Activated T-cell treated with anti-CD3 and anti-CD28 coated beads for 24 hours (primary cell): Measurements from ENCODE around the gene PDXDC1.
"Not testable (repeated sequence)": the region's sequence is repeated elsewhere in the genome, so short reads cannot be mapped to it uniquely, and the experiment has no call there.

ENCODE experiments used
- DNase-seq: peaks from one replicate; pipeline ENCODE4 v3.0.0-alpha.2; 2020; ENCODE audit warnings: low read depth

The PDXDC1 gene

DNA sequence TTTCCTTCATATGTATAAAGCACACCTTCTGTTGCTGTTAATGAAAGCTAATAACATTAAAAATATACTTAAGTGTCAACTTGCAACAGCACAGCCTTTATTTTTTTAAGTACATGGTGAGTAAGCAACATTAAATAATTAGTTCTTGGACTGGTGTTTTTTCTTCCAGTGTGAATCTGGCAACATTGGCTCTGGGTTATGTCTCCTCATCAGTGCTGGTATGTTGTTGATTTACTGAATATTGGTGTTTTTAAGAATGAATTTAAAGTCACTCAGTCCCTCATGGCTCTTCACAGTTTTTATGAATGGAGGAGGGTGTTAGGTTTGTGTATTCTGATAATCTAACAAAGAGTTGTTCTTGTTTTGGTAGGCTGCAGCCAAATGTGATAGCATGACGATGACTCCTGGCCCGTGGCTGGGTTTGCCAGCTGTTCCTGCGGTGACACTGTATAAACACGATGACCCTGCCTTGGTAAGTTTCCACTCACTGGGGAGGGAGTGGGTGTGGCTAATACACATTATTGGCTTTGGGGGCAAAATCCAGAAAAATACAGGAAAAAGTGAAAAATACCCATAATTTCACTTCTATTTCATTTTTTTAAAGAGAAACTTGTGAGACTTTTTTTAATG lies 42.2 kb downstream of the PDXDC1 start:
- DNase-seq: not testable (repeated sequence)

DNA sequence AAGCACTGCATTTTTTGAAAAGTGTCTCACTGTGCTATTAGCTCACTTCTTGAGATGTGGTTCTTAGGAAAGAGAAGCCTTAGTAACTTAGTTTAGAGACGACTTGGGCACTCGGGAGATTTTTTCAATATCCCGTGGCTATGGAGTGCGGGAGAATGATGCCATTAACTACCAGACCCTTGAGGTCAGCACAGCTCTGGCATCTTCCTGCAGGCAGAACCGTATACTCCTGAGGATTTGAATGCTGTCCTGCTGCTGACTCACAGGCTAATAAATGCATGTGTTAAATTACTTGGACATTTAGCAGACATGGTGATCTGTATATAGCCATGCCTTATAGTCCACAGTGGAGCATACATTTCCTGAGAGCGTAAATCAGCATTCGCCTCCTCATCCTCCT lies 46.6 kb downstream of the PDXDC1 start:
- not testable (repeated sequence) for DNase-seq

DNA sequence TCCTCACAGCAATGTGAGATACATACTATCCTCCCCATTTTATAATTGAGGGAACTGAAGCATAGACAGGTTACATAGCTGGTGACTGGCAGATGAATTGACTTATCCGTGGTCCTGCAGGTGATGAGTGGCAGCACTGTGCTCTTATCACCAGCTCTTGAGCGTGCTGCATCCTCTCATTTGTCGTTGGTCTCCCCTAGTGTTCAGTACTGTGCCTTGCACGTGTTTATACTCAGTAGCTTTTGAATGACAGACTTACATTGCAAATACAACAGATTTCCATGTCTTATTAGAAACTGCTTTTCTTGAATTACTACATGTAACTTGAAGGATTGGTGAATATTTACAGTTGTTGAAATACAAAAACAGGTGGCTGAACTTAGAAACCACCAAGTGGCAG lies 47.4 kb downstream of the PDXDC1 start:
- peak; percentile 20 for DNase-seq

DNA sequence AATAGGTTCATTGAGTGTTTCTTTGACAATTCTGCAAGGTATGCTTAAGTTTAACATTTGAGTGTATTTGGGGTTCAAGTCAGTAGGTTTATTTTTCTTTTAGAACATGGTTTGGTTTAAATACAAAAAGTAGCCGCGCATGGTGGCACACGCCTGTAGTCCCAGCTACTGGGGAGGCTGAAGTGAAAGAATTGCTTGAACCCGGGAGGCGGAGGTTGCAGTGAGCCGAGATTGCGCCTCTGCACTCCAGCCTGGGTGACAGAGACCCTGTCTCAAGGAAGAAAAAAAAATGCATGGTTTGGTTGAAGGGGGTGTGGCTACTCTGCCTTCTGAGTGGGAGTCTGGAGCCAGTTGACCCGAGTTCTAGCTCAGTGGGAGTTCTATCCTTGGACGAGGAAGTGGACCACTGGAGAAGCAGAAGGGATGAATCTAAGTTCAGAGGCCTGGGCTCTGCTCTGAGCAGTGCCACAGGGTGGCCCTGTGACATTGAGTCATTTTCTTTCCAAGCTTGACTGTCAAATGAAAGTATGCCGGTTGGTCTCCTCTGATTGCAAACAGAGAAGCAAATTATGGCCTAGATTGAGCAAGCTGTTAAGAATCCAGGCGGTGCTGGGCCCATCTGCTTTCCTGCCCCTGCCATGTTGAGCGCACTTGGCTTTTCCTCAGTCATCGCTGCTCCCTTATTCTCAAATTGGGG lies 48.7 kb downstream of the PDXDC1 start:
- DNase-seq: not testable (repeated sequence)

DNA sequence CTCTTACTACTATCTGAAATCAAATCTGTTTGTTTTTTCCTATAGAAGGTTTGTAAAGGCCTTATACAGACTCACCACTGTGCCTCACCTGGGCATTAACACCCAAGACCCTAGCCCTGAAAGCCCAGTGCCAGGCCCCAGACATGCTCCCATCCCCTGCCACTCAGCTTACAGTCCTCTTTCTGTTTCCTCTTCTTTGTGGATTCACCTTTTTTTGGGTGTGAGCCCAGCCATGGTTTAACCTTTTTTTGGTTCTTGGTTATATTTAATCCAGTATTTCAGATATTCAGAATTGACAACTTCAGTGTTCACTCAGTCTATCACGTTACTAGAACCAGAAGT lies 50.0 kb downstream of the PDXDC1 start:
- not testable (repeated sequence) for DNase-seq

DNA sequence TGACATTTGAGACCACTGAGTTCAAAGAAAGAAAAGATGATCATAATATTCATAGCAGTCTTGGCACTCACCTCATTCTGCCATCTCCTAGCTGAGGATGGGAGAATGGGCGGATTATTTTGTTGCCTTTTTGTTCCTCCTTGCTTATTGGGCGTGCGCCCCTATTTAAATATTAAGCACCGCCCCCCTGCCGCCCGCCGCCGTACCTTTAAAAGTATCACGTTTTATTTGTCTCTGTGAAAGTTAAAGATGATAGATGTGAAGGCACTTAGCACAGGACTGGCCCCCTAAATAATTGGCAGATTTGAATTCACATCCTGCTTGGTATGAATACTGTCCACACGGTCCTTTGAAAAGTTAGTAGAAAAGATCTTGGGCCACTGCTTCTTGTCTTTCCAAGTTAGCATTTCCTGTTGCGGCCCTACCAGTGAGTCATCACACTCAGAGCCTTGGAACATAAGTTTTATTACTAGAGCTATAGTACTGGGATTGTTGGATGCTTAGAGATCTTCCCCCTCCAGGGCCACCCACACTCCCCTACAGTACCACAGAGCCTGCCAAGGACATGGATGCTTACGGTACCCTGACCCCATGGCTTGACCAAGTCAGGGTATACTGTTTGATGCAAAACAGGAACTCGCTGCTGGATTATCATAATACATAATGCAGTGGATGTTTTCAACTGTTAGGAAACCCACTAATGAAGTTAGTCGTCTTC lies 50.6 kb downstream of the PDXDC1 start:
- DNase-seq: not testable (repeated sequence)

DNA sequence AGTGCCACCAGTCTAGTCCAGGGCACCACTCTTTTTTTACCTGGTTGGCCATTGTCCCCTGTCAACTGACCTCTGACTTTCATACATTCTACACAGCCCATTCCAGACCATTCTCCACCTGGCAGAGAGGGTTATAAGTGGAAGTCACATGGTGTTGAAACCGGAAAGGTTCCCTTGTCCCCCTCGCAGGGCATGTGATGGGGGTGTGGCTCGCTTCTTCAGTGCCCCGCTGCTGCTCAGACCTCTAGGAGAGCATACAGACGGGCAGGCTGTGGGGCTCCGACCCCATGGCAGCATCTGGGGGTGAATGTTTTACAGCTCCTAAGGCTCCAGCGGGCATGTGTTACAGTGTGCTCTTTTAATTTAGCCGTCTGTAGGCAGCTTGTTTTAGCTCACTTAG lies 52.2 kb downstream of the PDXDC1 start:
- DNase-seq: not testable (repeated sequence)

DNA sequence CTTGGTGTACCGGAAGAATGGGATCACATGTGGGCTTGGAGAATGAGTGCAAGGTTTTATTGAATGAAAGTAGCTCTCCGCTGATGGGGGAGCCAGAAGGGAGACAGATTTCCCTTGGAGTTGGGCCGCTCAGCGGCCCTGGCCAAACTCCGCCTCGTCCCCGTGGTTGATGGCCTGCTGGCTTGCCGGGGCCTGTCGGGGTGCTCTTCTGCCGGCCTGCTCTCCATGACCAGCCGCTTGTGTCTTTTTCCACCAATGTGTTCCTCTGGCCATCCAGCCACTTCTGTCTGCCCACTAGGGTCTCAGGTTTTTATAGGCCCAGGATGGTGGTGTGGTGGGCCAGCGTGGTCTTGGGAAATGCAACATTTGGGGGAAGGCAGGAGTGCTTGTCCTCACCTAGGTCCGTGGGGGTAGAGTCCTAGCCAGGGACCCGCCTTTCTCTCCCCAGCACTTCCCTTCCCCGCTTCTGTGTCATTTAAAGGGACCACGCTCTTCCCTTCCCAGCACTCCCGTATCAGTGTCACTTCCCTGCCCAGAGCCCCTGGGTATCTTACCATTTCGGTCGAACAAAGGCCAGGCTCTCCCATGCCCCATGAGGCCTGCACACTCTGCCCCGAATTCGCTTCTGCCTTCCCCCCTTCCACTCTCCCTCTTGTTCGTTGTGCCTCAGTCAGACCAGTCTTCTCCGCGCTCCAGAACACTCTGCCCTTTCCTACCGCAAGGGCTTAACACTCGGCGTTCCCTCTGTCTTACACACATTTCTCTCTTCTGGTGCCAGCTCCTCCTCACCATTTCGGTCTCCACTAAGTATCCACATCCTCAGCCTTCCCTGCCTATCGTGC lies 52.9 kb downstream of the PDXDC1 start:
- not testable (repeated sequence) for DNase-seq

DNA sequence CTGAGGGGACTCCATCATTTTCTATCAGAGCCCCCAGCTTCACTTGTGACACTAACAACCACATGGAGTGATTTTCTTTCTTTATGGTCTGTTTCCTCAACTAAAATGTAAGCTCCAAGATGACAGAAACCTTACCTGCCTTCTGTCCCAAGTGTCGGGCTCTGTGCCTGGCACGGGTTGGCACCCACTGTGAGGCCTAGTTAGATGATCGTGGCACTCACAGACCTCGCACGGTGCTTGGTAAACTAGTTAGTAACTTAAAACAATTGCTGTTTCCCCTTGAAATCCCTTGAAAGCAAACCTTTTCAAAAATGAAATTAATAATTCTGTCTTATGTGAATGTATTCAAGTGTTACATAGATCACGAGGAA lies 53.5 kb downstream of the PDXDC1 start:
- not testable (repeated sequence) for DNase-seq

DNA sequence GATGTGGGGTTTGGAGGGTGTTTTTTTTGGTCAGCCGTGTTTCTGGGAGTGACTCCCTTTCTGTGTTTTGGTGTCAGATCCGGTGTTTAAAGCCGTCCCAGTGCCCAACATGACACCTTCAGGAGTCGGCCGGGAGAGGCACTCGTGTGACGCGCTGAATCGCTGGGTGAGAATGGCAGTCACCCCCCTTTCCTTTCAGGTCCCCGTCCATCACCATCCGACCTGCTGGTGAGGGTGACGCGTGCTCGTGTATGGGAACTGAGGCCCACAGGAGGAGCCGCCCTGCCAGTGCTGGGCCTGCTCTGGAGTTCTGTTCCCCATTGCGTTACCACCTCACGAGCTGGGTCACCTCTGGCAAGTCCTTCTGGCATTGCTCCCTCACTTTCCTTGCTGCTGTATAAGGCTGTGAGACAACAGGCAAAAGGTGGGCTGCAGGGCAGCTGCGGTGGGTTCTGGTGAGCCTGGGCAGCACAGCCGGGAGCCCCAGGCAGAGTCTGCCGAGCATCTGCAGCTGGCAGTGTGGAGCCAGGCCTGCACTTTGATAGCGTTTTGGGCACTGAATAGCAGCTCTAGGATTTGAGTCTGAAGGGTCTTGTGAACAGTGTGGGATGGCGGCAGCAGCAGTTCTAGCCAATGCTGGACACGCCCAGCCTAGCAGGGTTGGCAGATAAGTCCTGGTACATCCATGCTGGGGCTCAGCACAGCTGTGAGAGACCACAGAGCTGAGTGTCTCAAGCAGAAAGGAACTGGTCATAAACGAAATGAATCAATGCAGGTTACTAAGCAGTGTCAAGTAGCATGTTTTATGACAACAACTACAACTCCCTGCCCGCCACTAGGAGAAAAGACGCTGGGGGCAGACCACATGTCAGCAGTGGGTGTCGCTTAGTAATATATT lies 54.2 kb downstream of the PDXDC1 start:
- DNase-seq: not testable (repeated sequence)

DNA sequence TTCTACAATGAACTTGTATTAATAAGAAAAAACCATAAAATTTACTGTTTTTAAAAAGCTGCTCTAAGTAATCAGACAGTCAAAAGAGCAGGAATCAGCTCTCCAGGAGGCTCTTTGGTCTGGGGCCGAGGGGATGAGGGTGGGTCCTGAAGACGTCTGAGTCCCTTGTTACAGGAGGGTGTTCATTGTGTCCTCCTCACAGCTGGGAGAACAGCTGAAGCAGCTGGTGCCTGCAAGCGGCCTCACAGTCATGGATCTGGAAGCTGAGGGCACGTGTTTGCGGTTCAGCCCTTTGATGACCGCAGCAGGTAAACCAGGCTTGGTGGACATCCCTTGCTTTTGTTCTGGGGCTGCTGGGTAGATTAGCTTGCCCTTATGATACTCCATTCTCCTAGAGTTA lies 54.9 kb downstream of the PDXDC1 start:
- DNase-seq: not testable (repeated sequence)

DNA sequence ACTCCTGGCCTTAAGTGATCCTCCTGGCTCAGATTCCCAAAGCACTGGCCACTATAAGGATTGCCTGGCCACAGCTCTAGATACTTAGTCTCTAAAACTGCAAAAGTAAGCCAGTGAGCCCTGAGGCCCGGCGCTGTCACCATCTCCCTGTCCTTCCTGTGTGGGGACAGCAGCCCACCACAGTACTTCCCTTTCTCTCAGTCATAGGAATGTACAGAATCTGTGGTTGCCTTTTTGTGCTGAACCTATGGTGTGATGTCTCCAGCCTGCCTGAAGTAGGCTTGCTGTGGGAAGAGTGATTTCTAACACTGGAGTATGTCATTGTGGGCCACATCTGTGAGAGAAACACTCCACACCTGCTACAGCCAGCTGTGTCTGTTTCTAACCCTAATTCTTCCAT lies 56.4 kb downstream of the PDXDC1 start:
- no peak for DNase-seq

DNA sequence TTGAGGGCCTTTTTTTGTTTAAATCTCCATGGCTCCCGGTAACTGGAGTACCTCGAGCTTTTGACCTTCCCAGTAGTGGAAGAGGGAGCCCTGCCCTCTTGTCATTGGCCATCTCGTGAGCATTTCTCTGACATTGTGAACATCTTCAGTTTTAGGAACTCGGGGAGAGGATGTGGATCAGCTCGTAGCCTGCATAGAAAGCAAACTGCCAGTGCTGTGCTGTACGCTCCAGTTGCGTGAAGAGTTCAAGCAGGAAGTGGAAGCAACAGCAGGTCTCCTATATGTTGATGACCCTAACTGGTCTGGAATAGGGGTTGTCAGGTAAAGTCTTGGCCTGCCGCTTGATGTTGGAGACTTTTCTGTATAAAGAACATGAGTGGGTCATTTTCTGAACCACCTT lies 56.8 kb downstream of the PDXDC1 start:
- DNase-seq: no peak

DNA sequence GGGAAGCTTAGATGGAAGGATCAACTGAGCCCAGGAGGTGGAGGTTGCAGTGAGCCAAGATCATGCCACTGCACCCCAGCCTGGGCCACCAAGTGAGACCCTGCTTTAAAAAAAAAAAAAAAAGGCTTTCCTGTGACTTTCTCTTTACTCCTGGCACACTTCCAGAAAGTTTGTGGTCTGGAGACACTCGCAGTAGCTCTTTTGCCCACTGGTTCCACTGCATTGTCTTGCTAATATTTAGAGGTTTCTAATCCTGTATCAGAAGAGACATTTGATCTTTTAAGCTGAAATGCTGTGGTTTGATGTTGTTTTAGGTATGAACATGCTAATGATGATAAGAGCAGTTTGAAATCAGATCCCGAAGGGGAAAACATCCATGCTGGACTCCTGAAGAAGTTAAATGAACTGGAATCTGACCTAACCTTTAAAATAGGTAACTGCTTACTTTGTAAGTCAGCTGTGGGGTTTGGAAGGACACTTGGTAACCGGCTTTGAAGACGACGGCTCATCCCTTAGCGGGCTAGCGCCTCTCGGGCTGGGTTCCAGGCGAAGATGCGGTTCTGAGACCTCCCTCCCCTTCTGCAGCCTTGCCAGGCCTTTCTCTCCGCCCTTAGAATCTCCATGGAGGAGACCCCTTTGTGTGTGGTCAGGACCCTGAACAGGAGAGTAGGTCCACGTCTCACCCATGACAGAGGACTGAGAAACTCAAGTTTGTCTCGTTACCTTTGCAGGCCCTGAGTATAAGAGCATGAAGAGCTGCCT lies 57.9 kb downstream of the PDXDC1 start:
- DNase-seq: no peak

DNA sequence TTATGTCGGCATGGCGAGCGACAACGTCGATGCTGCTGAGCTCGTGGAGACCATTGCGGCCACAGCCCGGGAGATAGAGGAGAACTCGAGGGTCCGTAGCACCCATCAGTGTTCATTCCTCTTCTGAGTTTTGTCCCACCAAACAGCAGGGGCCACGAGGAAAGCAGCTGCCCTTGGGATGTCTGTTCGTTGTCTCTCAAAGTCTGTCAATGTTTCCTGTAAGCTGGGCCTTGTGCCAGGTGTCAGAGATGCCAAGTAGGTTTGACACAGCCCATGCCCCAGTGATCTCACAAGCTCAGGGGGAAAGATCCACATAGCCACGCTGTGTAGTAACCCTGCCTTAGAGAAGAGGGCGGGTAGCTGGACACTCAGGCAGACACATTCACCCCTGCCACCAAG lies 58.5 kb downstream of the PDXDC1 start:
- no peak for DNase-seq

DNA sequence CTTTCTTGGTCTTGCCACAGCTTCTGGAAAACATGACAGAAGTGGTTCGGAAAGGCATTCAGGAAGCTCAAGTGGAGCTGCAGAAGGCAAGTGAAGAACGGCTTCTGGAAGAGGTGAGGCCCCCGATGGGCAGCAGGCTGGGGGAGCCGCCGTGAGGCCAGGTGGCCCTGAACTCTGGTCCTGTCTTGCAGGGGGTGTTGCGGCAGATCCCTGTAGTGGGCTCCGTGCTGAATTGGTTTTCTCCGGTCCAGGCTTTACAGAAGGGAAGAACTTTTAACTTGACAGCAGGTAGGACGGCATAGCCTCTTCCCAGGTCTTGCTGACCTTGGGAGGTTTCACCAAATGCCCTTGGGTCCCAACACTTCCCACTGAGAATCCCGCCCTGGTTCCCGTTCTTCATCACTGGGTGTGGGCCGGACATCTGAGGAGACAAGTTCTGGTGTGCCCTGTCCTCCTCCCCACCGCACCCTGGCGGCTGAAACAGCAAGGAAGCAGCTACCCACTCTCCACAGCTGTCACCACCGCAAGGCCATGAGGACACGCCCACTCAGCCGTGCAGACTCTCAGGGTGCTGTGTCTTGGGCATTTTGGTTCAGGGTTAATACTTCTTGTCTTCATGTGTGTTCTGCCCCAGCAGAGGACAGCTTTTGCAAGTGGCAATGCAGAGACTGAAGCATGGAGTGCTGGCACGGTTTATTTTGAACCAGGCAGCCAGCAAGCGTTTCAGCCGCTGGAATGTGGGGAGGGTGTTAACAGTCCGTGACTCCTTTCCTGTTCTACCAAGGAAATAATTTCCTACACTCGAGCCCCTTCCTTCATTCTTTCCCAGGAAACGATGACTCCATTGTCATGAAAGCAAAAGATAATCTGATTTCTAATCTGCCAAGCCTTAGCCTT lies 59.7 kb downstream of the PDXDC1 start:
- DNase-seq: no peak

DNA sequence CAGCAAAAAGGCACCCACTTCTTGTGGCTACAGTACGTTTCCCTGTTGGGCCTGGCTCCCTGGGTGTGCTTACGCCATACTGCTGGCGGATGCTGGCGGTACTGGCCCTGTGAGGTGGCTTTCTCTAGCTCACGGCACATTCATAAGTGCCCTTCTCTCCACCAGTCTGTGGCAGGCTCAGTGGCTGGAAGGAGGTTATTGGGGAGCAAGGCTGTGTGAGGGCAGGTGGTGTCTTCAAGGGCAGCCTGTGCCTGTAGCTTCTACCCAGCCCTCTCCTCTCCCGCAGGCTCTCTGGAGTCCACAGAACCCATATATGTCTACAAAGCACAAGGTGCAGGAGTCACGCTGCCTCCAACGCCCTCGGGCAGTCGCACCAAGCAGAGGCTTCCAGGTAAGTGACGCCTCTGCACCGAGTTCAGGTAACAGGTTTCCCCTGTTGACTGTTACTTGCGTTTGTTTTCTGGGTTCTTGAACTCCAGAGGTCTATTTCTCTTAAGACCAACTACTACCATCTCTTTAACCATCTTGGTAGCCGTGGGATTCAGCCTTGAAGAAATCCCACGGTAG lies 60.4 kb downstream of the PDXDC1 start:
- no peak for DNase-seq

DNA sequence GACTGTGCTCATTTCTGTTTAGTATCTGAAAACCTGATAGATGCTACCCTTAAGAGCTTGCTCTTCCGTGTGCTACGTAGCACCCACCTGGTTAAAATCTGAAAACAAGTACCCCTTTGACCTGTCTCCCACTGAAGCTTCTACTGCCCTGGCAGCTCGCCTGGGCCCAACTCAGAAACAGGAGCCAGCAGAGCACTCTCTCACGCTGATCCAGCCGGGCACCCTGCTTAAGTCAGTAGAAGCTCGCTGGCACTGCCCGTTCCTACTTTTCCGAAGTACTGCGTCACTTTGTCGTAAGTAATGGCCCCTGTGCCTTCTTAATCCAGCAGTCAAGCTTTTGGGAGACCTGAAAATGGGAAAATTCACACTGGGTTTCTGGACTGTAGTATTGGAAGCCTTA lies 62.2 kb downstream of the PDXDC1 start:
- no peak for DNase-seq

DNA sequence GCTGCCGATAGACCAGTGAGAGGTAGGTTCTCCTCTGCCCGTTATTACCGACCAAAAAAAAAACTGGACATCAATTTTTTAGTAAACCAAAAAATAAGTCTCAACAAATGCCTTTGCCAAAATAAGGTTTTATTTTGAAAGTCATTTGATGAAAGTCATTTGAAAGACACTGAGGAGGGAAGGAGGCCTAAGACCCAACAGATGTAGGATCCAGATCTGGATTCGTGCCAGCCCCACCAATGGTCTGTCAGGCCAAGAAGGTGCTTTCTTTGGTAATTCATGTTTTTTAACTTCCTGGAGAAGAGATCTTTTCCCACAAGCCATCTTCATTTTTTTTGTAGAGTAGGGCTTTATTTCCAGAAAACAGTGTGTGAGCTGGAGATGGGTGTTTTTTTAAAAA lies 62.9 kb downstream of the PDXDC1 start:
- DNase-seq: no peak
